ENCODE results near the gene AJAP1. TPM values are rescaled to one million over a fixed set of nuclear protein-coding genes. Genes with fewer than 3 reads are reported as not detected.

Gene AJAP1
- total RNA-seq, 1 experiment from 2014 or later = not detected

DNA sequence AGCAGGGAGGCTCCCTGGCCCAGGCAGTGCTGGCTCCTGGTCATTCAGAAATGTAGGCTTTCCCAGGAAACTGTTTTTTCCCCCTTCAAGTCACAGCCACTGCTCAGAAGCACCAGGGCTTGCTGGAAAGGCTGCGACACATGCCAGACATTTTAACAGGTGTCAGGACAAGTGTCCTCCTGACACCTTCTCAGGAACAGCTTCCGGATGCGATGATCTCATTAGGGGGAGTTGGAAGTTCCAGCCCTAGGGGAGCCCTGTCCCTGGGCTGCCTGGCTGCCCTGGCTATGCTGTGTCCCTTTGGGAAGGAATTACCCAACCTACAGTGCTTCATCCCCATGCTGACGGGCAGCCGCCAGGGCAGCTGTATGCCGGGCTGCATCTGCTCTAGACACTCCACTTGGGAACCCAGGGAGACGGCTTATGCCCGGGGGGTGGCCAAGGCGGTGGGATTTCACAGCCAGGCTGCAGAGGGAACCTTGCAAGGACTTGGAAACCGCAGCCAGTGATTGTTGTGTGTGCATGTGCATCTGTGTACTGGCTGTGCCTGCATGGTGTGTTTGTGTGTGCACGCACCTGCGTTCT lies 41.8 kb downstream of the AJAP1 start:
- Histone ChIP-seq H3K9me3 (ENCODE audit: control insufficient read depth, insufficient read depth, low read depth, low read length) (no peaks in the 10 kb centered on the region), H3K27ac (ENCODE audit: low read length) (no peak overlapping the region), H3K4me3 (ENCODE audit: low read depth in 2 of 2, low read length in 2 of 2) (no peak overlapping the region), H3K36me3 (ENCODE audit: control insufficient read depth, insufficient read depth, low read length) (no peaks in the 10 kb centered on the region), H3K27me3 (ENCODE audit: control insufficient read depth, insufficient read depth, low read length) (no peaks in the 10 kb centered on the region), H3K4me1 (ENCODE audit: control insufficient read depth, insufficient read depth, low read length) (no peaks in the 10 kb centered on the region)
- TF ChIP-seq POLR2AphosphoS5 (IDR thresholded peaks at IDR 0.05; ENCODE audit: low read depth, low read length) (no peak), CTCF (IDR thresholded peaks at IDR 0.05) (no peak), SIN3A (IDR thresholded peaks at IDR 0.05; ENCODE audit: borderline replicate concordance, insufficient read depth, low read depth, low read length) (no peak), TCF7L2 (IDR thresholded peaks at IDR 0.05; ENCODE audit: low read depth, low read length) (no peak)
- TF ChIP-seq, protein P1, sequence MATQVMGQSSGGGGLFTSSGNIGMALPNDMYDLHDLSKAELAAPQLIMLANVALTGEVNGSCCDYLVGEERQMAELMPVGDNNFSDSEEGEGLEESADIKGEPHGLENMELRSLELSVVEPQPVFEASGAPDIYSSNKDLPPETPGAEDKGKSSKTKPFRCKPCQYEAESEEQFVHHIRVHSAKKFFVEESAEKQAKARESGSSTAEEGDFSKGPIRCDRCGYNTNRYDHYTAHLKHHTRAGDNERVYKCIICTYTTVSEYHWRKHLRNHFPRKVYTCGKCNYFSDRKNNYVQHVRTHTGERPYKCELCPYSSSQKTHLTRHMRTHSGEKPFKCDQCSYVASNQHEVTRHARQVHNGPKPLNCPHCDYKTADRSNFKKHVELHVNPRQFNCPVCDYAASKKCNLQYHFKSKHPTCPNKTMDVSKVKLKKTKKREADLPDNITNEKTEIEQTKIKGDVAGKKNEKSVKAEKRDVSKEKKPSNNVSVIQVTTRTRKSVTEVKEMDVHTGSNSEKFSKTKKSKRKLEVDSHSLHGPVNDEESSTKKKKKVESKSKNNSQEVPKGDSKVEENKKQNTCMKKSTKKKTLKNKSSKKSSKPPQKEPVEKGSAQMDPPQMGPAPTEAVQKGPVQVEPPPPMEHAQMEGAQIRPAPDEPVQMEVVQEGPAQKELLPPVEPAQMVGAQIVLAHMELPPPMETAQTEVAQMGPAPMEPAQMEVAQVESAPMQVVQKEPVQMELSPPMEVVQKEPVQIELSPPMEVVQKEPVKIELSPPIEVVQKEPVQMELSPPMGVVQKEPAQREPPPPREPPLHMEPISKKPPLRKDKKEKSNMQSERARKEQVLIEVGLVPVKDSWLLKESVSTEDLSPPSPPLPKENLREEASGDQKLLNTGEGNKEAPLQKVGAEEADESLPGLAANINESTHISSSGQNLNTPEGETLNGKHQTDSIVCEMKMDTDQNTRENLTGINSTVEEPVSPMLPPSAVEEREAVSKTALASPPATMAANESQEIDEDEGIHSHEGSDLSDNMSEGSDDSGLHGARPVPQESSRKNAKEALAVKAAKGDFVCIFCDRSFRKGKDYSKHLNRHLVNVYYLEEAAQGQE (IDR thresholded peaks at IDR 0.05; ENCODE audit: insufficient read depth in 1 of 2, low read depth in 2 of 2, low read length in 1 of 2) = no peak
- POLR2A ChIA-PET = no interaction called here
- ATAC-seq (no peak), DNase-seq (ENCODE audit: low read depth, low spot score) (no peak)
- in situ Hi-C loops (cut with HindIII; ENCODE audit: low pct_unique_long_range_greater_than_20kb, low sequenced_read_pairs) = no loop called here
- CTCF ChIA-PET = no interaction called here
- intact Hi-C loops (cut with micrococcal nuclease; ENCODE audit: unreplicated experiment) = no loop called here
- no TSS peak for BruUV-seq (replicated peaks)

DNA sequence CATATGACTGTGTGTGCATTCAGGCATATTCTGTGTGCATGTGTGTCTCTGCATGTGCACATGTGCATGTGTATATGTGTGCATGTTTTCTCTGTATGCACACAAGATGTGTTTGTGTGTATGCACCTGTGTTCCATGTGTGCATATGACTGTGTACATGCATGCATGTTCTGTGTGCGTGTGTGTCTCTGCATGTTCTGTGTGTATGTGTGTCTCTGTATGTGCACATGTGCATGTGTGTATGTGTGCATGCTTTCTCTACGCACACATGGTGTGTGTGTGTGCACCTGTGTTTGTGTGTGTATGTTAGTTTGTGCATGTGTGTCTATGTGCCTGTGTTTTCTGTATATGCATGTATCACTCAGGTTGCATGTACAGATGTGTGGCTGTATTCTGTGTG lies 42.3 kb downstream of the AJAP1 start:
- ChIA-PET CTCF (no interaction called here), POLR2A (no interaction called here)
- H3K36me3 ChIP-seq (ENCODE audit: control insufficient read depth, insufficient read depth, low read length) = no peaks in the 10 kb centered on the region
- intact Hi-C loops (cut with micrococcal nuclease; ENCODE audit: unreplicated experiment) (no loop called here), in situ Hi-C loops (cut with HindIII; ENCODE audit: low pct_unique_long_range_greater_than_20kb, low sequenced_read_pairs) (no loop called here)
- H3K27ac ChIP-seq (ENCODE audit: low read length) = no peak overlapping the region
- no peaks in the 10 kb centered on the region for H3K9me3 ChIP-seq (ENCODE audit: control insufficient read depth, insufficient read depth, low read depth, low read length)
- H3K4me3 ChIP-seq (ENCODE audit: low read depth in 2 of 2, low read length in 2 of 2) = no peak overlapping the region
- BruUV-seq (replicated peaks) = no TSS peak
- no peak for TF ChIP-seq POLR2AphosphoS5 (IDR thresholded peaks at IDR 0.05; ENCODE audit: low read depth, low read length)
- TF ChIP-seq TCF7L2 (IDR thresholded peaks at IDR 0.05; ENCODE audit: low read depth, low read length) = no peak
- TF ChIP-seq SIN3A (IDR thresholded peaks at IDR 0.05; ENCODE audit: borderline replicate concordance, insufficient read depth, low read depth, low read length) = no peak
- TF ChIP-seq, protein P1 (IDR thresholded peaks at IDR 0.05; ENCODE audit: insufficient read depth in 1 of 2, low read depth in 2 of 2, low read length in 1 of 2) = no peak
- no peak for TF ChIP-seq CTCF (IDR thresholded peaks at IDR 0.05)
- no peaks in the 10 kb centered on the region for H3K27me3 ChIP-seq (ENCODE audit: control insufficient read depth, insufficient read depth, low read length)
- DNase-seq (ENCODE audit: low read depth, low spot score) = no peak
- no peak for ATAC-seq
- no peaks in the 10 kb centered on the region for H3K4me1 ChIP-seq (ENCODE audit: control insufficient read depth, insufficient read depth, low read length)

Data from Panc1 (cell line).